GM23338 (cell line): ENCODE results near the gene CAMSAP2. TPM values are rescaled to one million over a fixed set of nuclear protein-coding genes. Genes with fewer than 3 reads are reported as not detected.
A peak's percentile ranks its signal among the peaks of the same experiment; 100 is the strongest.

Experiments used
- ATAC-seq: fragments of 200-7000 bp; cut with Tn5 transposase; 3 replicates; pipeline ENCODE4 v1.9.1; 2020
- DNase-seq: peaks from one replicate; pipeline ENCODE4 v3.0.0-alpha.2; 2015; ENCODE audit warnings: low spot score
- H2AFZ ChIP-seq: fragments of 200-600 bp; sonication (generic); 2 replicates; pipeline ENCODE4 v1.8.0; 2016; ENCODE audit warnings: antibody characterized with exemption, mild to moderate bottlenecking, moderate library complexity
- H3F3A ChIP-seq: fragments of 200-600 bp; sonication (generic); replicated peaks from 2 replicates; pipeline ENCODE4 v1.8.0; 2017; ENCODE audit warnings: antibody characterized with exemption, mixed run types, low read depth
- H3K27ac ChIP-seq: fragments of 200-600 bp; sonication (generic); 2 replicates; pipeline ENCODE4 v1.6.1; 2016; ENCODE audit warnings: low read depth
- H3K27me3 ChIP-seq: fragments of 200-600 bp; sonication (generic); 2 replicates; pipeline ENCODE4 v1.8.0; 2016; ENCODE audit warnings: mild to moderate bottlenecking, mixed run types, moderate library complexity; ENCODE audit not compliant: insufficient read depth
- H3K36me3 ChIP-seq: fragments of 200-600 bp; sonication (generic); 2 replicates; pipeline ENCODE4 v1.8.0; 2016; ENCODE audit warnings: mild to moderate bottlenecking; ENCODE audit not compliant: insufficient read depth
- H3K4me1 ChIP-seq: fragments of 200-600 bp; sonication (generic); 2 replicates; pipeline ENCODE4 v1.8.0; 2016; ENCODE audit warnings: mild to moderate bottlenecking, moderate library complexity; ENCODE audit not compliant: insufficient read depth
- H3K4me2 ChIP-seq: fragments of 200-600 bp; sonication (generic); 2 replicates; pipeline ENCODE4 v1.7.1; 2017; ENCODE audit warnings: mixed run types
- H3K4me3 ChIP-seq: fragments of 200-600 bp; sonication (generic); 2 replicates; pipeline ENCODE4 v1.6.1; 2016; ENCODE audit warnings: mixed run types
- H3K79me2 ChIP-seq: fragments of 200-600 bp; sonication (generic); replicated peaks from 2 replicates; pipeline ENCODE4 v1.8.0; 2017; ENCODE audit warnings: mild to moderate bottlenecking; ENCODE audit not compliant: insufficient read depth
- H3K9me2 ChIP-seq: fragments of 200-600 bp; sonication (generic); 2 replicates; pipeline ENCODE4 v1.8.0; 2017; ENCODE audit not compliant: insufficient read depth
- H4K20me1 ChIP-seq: fragments of 200-600 bp; sonication (generic); replicated peaks from 2 replicates; pipeline ENCODE4 v1.8.0; 2017; ENCODE audit warnings: mild to moderate bottlenecking; ENCODE audit not compliant: insufficient read depth
- H3K27ac Mint-ChIP-seq: 2 replicates; pipeline ENCODE4 v1.8.0; 2020; ENCODE audit warnings: inconsistent platforms, mild to moderate bottlenecking, moderate library complexity, mixed read lengths
- H3K27me3 Mint-ChIP-seq: 3 replicates; pipeline ENCODE4 v1.8.0; 2022; ENCODE audit warnings: low read depth, mild to moderate bottlenecking, moderate library complexity, mixed read lengths, inconsistent platforms; ENCODE audit not compliant: insufficient read depth, poor library complexity
- H3K36me3 Mint-ChIP-seq: 3 replicates; pipeline ENCODE4 v1.8.0; 2021; ENCODE audit warnings: low read depth, mild to moderate bottlenecking, inconsistent platforms, moderate library complexity, mixed read lengths
- H3K4me1 Mint-ChIP-seq: 3 replicates; pipeline ENCODE4 v1.8.0; 2020; ENCODE audit warnings: mild to moderate bottlenecking, inconsistent platforms, mixed read lengths
- H3K4me3 Mint-ChIP-seq: 3 replicates; pipeline ENCODE4 v1.8.0; 2021; ENCODE audit warnings: moderate library complexity, mild to moderate bottlenecking, inconsistent platforms, mixed read lengths
- H3K9me3 Mint-ChIP-seq: 3 replicates; pipeline ENCODE4 v1.8.0; 2020; ENCODE audit warnings: moderate library complexity, mild to moderate bottlenecking, inconsistent platforms, mixed read lengths
- CREB1 ChIP-seq: fragments of 250-450 bp; sonication (Bioruptor Pico); IDR thresholded peaks from 2 replicates; pipeline ENCODE4 v1.5.0; 2020; ENCODE audit warnings: low read depth, mild to moderate bottlenecking, moderate library complexity
- EZH2 ChIP-seq: fragments of 200-600 bp; sonication (generic); IDR thresholded peaks from one replicate; pipeline ENCODE4 v1.8.0; 2017; ENCODE audit warnings: antibody characterized with exemption, mild to moderate bottlenecking, low read depth; ENCODE audit not compliant: unreplicated experiment
- EZH2phosphoT487 ChIP-seq: fragments of 200-600 bp; sonication (generic); IDR thresholded peaks from one replicate; pipeline ENCODE4 v1.8.1; 2018; ENCODE audit warnings: antibody characterized with exemption; ENCODE audit not compliant: unreplicated experiment
- JUNB ChIP-seq: IDR thresholded peaks from one replicate; pipeline ENCODE4 v1.6.1; 2016; ENCODE audit warnings: antibody characterized with exemption; ENCODE audit not compliant: unreplicated experiment
- NANOG ChIP-seq: IDR thresholded peaks from 2 replicates; pipeline ENCODE4 v1.6.1; 2016; ENCODE audit warnings: antibody characterized with exemption, borderline replicate concordance
- POLR2AphosphoS5 ChIP-seq: IDR thresholded peaks from 2 replicates; pipeline ENCODE4 v1.6.1; 2016; ENCODE audit warnings: antibody characterized with exemption, low read depth
- ZNF114 ChIP-seq: fragments of 250-450 bp; sonication (Bioruptor Pico); IDR thresholded peaks from 2 replicates; pipeline ENCODE4 v1.5.0; 2020; ENCODE audit warnings: mild to moderate bottlenecking, moderate library complexity
- ZNF462 ChIP-seq: fragments of 250-450 bp; sonication (Bioruptor Pico); IDR thresholded peaks from 2 replicates; pipeline ENCODE4 v1.5.0; 2020; ENCODE audit warnings: mild to moderate bottlenecking, moderate library complexity
- polyA plus RNA-seq: library from polyadenylated mRNA; unstranded; fragments of >200 nt; fragmentation: Nextera tagmentation; extraction: Ambion mirVana; gene quantifications from 2 replicates; pipeline ENCODE4 v1.2.1, GENCODE V29; 2016
- total RNA-seq: library from RNA; depleted of rRNA; stranded (reverse); fragments of >200 nt; shearing (Covaris generic); gene quantifications from 2 replicates; pipeline ENCODE4 v1.2.3, GENCODE V29; 2014
- TF ChIP-seq, protein P1 (sequence below): IDR thresholded peaks from one replicate; pipeline ENCODE4 v1.6.1; 2018; ENCODE audit warnings: antibody characterized with exemption; ENCODE audit not compliant: unreplicated experiment
- TF ChIP-seq, protein P2 (sequence below): IDR thresholded peaks from 2 replicates; pipeline ENCODE4 v1.6.1; 2016; ENCODE audit warnings: antibody characterized with exemption

CAMSAP2 gene
- total and polyA plus RNA-seq, 2 experiments from 2014 or later: 9.1 to 21.3 TPM

DNA sequence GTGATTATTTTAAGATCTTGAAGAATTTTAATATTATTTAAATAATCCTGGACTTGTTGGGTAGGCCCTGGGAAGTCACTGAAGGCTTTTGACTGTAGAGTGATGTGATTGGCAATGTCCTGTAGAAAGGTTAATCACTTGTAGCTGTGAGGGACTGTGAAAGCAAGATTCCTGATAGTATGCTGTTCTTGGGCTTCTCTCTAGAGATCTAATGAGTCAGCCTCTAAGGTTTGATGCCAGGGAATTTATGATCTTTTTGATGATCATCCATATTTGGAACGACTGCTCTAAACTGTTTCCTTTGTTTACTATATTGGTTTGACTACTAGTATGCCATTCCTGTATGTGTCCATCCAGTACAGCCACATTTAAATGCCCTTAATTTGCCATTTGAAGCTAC is 56.5 kb downstream of the CAMSAP2 start (continued):
- TF ChIP-seq ZNF462 (CRISPR knock-in tag): no peak
- no peak for TF ChIP-seq POLR2AphosphoS5
- no peak for TF ChIP-seq CREB1 (CRISPR knock-in tag)
- TF ChIP-seq, protein P1, sequence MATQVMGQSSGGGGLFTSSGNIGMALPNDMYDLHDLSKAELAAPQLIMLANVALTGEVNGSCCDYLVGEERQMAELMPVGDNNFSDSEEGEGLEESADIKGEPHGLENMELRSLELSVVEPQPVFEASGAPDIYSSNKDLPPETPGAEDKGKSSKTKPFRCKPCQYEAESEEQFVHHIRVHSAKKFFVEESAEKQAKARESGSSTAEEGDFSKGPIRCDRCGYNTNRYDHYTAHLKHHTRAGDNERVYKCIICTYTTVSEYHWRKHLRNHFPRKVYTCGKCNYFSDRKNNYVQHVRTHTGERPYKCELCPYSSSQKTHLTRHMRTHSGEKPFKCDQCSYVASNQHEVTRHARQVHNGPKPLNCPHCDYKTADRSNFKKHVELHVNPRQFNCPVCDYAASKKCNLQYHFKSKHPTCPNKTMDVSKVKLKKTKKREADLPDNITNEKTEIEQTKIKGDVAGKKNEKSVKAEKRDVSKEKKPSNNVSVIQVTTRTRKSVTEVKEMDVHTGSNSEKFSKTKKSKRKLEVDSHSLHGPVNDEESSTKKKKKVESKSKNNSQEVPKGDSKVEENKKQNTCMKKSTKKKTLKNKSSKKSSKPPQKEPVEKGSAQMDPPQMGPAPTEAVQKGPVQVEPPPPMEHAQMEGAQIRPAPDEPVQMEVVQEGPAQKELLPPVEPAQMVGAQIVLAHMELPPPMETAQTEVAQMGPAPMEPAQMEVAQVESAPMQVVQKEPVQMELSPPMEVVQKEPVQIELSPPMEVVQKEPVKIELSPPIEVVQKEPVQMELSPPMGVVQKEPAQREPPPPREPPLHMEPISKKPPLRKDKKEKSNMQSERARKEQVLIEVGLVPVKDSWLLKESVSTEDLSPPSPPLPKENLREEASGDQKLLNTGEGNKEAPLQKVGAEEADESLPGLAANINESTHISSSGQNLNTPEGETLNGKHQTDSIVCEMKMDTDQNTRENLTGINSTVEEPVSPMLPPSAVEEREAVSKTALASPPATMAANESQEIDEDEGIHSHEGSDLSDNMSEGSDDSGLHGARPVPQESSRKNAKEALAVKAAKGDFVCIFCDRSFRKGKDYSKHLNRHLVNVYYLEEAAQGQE: no peak

DNA sequence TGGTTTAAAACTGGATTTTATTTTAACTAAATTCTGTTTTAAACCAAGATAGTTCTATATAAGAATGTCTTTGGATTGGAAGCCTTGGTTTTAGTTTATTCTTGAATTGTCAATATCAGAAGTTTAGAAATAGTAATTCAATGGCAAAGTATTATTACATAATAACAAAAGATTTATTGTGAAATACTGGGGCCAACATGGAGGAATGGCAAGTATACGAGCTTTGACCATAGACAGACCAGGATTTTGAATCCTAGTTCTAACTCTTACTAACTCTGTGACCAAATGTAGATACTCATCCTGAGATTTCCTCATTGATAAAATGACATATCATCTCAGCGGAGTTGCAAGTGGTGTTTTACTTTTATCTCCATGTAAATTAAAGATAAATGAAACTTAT is 63.3 kb downstream of the CAMSAP2 start:
- Histone ChIP-seq H3K27ac (no peak overlapping the region), H3K9me2 (no peaks in the 10 kb centered on the region), H3K4me3 (no peak overlapping the region), H3K4me2 (peak overlapping the region; percentile 28; the same call in 1 of the 2 replicates), H3K27me3 (no peaks in the 10 kb centered on the region), H3K36me3 (no peaks in the 10 kb centered on the region), H2AFZ (no peak overlapping the region), H3F3A (no peaks in the 10 kb centered on the region), H3K79me2 (peaks cover 56% of the 10 kb centered on the region), H3K4me1 (peaks cover 18% of the 10 kb centered on the region), H4K20me1 (no peaks in the 10 kb centered on the region)
- H3K4me1 Mint-ChIP-seq: peaks cover 44% of the 10 kb centered on the region
- ATAC-seq (no peak), DNase-seq (no peak)
- H3K36me3 Mint-ChIP-seq: no peaks in the 10 kb centered on the region
- TF ChIP-seq, protein P2, sequence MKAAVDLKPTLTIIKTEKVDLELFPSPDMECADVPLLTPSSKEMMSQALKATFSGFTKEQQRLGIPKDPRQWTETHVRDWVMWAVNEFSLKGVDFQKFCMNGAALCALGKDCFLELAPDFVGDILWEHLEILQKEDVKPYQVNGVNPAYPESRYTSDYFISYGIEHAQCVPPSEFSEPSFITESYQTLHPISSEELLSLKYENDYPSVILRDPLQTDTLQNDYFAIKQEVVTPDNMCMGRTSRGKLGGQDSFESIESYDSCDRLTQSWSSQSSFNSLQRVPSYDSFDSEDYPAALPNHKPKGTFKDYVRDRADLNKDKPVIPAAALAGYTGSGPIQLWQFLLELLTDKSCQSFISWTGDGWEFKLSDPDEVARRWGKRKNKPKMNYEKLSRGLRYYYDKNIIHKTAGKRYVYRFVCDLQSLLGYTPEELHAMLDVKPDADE: no peak
- TF ChIP-seq POLR2AphosphoS5 (no peak), JUNB (no peak), ZNF114 (CRISPR knock-in tag) (no peak), EZH2phosphoT487 (no peak), NANOG (no peak), EZH2 (no peak)
- TF ChIP-seq, protein P1: no peak
- H3K27ac Mint-ChIP-seq: peak overlapping the region; percentile 9; the same call in 1 of the 2 replicates
- H3K4me3 Mint-ChIP-seq: no peak overlapping the region
- H3K9me3 Mint-ChIP-seq: no peaks in the 10 kb centered on the region
- H3K27me3 Mint-ChIP-seq: peaks cover 2% of the 10 kb centered on the region
